Endodermal cell (in vitro differentiated cells): ENCODE measurements around the gene DPH7. TPM values are rescaled to one million over a fixed set of nuclear protein-coding genes. Genes with fewer than 3 reads are reported as not detected.

ENCODE experiments used
- DNase-seq: peaks from one replicate; pipeline ENCODE4 v3.0.0-alpha.2; 2017
- H3K27ac ChIP-seq: 2 replicates; pipeline ENCODE4 v1.5.1; 2013; ENCODE audit warnings: mild to moderate bottlenecking, low read depth, low read length, moderate library complexity
- H3K27me3 ChIP-seq: 2 replicates; pipeline ENCODE4 v1.6.1; 2013; ENCODE audit warnings: mild to moderate bottlenecking, low read length, moderate library complexity; ENCODE audit not compliant: insufficient read depth, control insufficient read depth, poor library complexity, severe bottlenecking
- H3K36me3 ChIP-seq: 2 replicates; pipeline ENCODE4 v1.7.0; 2013; ENCODE audit warnings: mild to moderate bottlenecking, low read length, moderate library complexity; ENCODE audit not compliant: control insufficient read depth, insufficient read depth
- H3K4me1 ChIP-seq: one replicate; pipeline ENCODE4 v1.7.0; 2013; ENCODE audit warnings: low read length; ENCODE audit not compliant: control insufficient read depth, insufficient read depth
- H3K4me3 ChIP-seq: 2 replicates; pipeline ENCODE4 v1.5.1; 2013; ENCODE audit warnings: mild to moderate bottlenecking, low read length, moderate library complexity
- H3K9ac ChIP-seq: 2 replicates; pipeline ENCODE4 v1.6.1; 2013; ENCODE audit warnings: mild to moderate bottlenecking, low read length, moderate library complexity; ENCODE audit not compliant: poor library complexity, severe bottlenecking; ENCODE audit errors: extremely low read depth
- H3K9me3 ChIP-seq: 2 replicates; pipeline ENCODE4 v1.6.1; 2013; ENCODE audit warnings: mild to moderate bottlenecking, low read length, moderate library complexity; ENCODE audit not compliant: control insufficient read depth
- H3K27ac Mint-ChIP-seq: 2 replicates; pipeline ENCODE4 v1.8.0; 2020; ENCODE audit warnings: mixed read lengths
- H3K27me3 Mint-ChIP-seq: 2 replicates; pipeline ENCODE4 v1.8.0; 2021; ENCODE audit warnings: mild to moderate bottlenecking, mixed read lengths; ENCODE audit not compliant: insufficient read depth
- H3K36me3 Mint-ChIP-seq: 2 replicates; pipeline ENCODE4 v1.8.0; 2020; ENCODE audit warnings: low read depth, mixed read lengths
- H3K4me1 Mint-ChIP-seq: 2 replicates; pipeline ENCODE4 v1.8.0; 2020; ENCODE audit warnings: mixed read lengths
- H3K4me3 Mint-ChIP-seq: 2 replicates; pipeline ENCODE4 v1.8.0; 2020; ENCODE audit warnings: mild to moderate bottlenecking, moderate library complexity, mixed read lengths
- H3K9me3 Mint-ChIP-seq: 2 replicates; pipeline ENCODE4 v1.8.0; 2020; ENCODE audit warnings: mild to moderate bottlenecking, mixed read lengths
- CTCF ChIP-seq: fragments of 200-600 bp; sonication (generic); conservative IDR thresholded peaks from 2 replicates; pipeline ENCODE4 v1.5.0; 2021; ENCODE audit warnings: antibody characterized with exemption, mild to moderate bottlenecking
- WGBS, 2 experiments: methylation state at CpG; one replicate each; pipeline versions ENCODE4 v1.1.5 to v1.1.7; 2013; ENCODE audit warnings: missing lambda C conversion rate in 2 of 2, mixed read lengths in 1 of 2; ENCODE audit not compliant: insufficient coverage in 1 of 2, insufficient read length in 1 of 2; 5-methylcytosine and 5-hydroxymethylcytosine counted together
- total RNA-seq, 2 donors: library from RNA; stranded (reverse); fragmentation: NEBNext Ultra II Directional in 1 of 2; extraction: Animal tissue kit (Norgen Biotek cat#: 25700) in 1 of 2; gene quantifications; 2 replicates in 1 of 2; 3 replicates in 1 of 2; pipeline ENCODE4 v1.2.1, GENCODE V29; 2021

The DPH7 gene
- total RNA-seq, 2 donors from 2014 or later, result 48.9 to 50.4 TPM

- Mint-ChIP-seq H3K27ac (no peak overlapping the region), H3K27me3 (no peaks in the 10 kb centered on the region), H3K36me3 (peaks cover 56% of the 10 kb centered on the region), H3K4me3 (no peak overlapping the region), H3K4me1 (no peaks in the 10 kb centered on the region), H3K9me3 (peaks cover 10% of the 10 kb centered on the region)
- H3K36me3 ChIP-seq, result peaks cover 40% of the 10 kb centered on the region
- DNase-seq, result no peak
- no peak overlapping the region for H3K27ac ChIP-seq
- no peak for TF ChIP-seq CTCF
- H3K4me1 ChIP-seq, result no peaks in the 10 kb centered on the region
- H3K4me3 ChIP-seq, result no peak overlapping the region
- no peaks in the 10 kb centered on the region for H3K27me3 ChIP-seq
- H3K9ac ChIP-seq, result no peak overlapping the region
- H3K9me3 ChIP-seq, result peaks cover 5% of the 10 kb centered on the region
- WGBS, 2 experiments, result 94 to 100% methylated on average over 7 to 10 of the region's 10 CpGs
These were observed 14.6 kb downstream of the DPH7 start for GRCh38 chr9:137564134-137564533.

- no peak overlapping the region for H3K27ac ChIP-seq
- H3K4me3 Mint-ChIP-seq, result no peak overlapping the region
- peaks cover 63% of the 10 kb centered on the region for H3K36me3 ChIP-seq
- TF ChIP-seq CTCF, result no peak
- H3K27ac Mint-ChIP-seq, result no peak overlapping the region
- no peak overlapping the region for H3K9ac ChIP-seq
- no peaks in the 10 kb centered on the region for H3K4me1 Mint-ChIP-seq
- H3K27me3 ChIP-seq, result no peaks in the 10 kb centered on the region
- H3K9me3 Mint-ChIP-seq, result peaks cover 10% of the 10 kb centered on the region
- H3K27me3 Mint-ChIP-seq, result no peaks in the 10 kb centered on the region
- whole genome bisulfite sequencing, 2 experiments, result 93 to 95% methylated on average over 2 to 4 of the region's 4 CpGs
- H3K4me1 ChIP-seq, result no peaks in the 10 kb centered on the region
- peaks cover 5% of the 10 kb centered on the region for H3K9me3 ChIP-seq
- H3K36me3 Mint-ChIP-seq, result peaks cover 66% of the 10 kb centered on the region
- H3K4me3 ChIP-seq, result no peak overlapping the region
- DNase-seq, result no peak
These were observed 20.6 kb downstream of the DPH7 start for GRCh38 chr9:137558127-137558526.

DNA sequence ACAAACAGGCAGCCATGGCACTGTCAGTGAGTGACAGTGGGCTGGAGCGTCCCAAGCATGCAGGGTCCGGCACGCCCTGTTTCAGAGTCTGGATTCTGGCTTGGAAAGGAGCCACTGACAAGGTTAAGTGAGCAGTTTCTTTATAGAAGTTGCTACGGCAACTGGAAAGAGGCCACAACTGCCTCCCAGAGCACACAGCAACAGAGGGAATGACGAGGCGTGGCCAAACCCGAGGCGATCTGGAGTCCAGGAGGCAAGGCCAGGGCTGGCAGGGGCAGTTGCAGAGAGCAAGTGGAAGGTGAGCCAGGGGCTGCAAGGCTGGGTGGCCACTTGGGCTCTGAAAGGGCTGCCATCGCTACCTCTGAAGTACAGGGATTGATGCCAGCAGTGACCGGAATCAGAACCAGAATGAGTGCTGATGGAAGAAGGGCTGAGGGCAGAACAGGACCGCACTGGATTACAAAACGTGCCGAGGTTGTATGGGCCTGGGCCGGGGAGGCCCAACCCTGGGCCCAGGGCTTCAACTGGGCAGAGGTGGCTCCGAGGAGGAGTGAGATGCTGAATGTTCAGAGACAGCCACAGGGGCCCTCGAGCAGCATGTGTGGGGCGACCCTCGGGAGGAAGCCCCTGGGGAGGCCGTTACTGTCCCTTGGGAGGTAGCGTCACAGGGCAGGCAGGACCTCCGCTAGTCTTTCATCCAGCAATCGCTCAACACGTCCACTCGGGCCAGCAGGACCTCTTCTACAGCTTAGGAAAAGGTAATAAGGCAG lies 22.5 kb downstream of the DPH7 start:
- H3K27me3 ChIP-seq, result no peaks in the 10 kb centered on the region
- H3K4me3 ChIP-seq, result no peak overlapping the region
- peaks cover 53% of the 10 kb centered on the region for H3K36me3 ChIP-seq
- 92 to 95% methylated on average over 21 to 24 of the region's 24 CpGs for WGBS, 2 experiments
- no peak overlapping the region for H3K4me3 Mint-ChIP-seq
- H3K27ac Mint-ChIP-seq, result peak overlapping the region; percentile 6
- no peak overlapping the region for H3K9ac ChIP-seq
- no peak for DNase-seq
- H3K9me3 ChIP-seq, result peaks cover 5% of the 10 kb centered on the region
- no peaks in the 10 kb centered on the region for H3K4me1 Mint-ChIP-seq
- no peak for TF ChIP-seq CTCF
- peaks cover 10% of the 10 kb centered on the region for H3K9me3 Mint-ChIP-seq
- H3K27ac ChIP-seq, result no peak overlapping the region
- H3K36me3 Mint-ChIP-seq, result peaks cover 54% of the 10 kb centered on the region
- H3K27me3 Mint-ChIP-seq, result no peaks in the 10 kb centered on the region
- H3K4me1 ChIP-seq, result no peaks in the 10 kb centered on the region
